ENCODE data around the gene NRTN.

- TF ChIP-seq CTCF (conservative IDR thresholded peaks at IDR 0.05), result no peak
- TF ChIP-seq EZH2 (IDR thresholded peaks at IDR 0.05; ENCODE audit: low read depth), result no peak
Measured at GRCh38 chr19:5832061-5832460, 27.2 kb downstream of the NRTN start.
